ENCODE data around the gene TERT.

TERT gene

GRCh38 chr5:1221721-1222120 lies 73.1 kb downstream of the TERT start:
- DNase-seq (ENCODE audit: low read depth in 2 of 2, low spot score in 1 of 2) = no peak

GRCh38 chr5:1220831-1221230 lies 74.0 kb downstream of the TERT start:
- DNase-seq (ENCODE audit: low read depth in 2 of 2, low spot score in 1 of 2) = no peak

GRCh38 chr5:1220351-1220750 lies 74.5 kb downstream of the TERT start:
- no peak for DNase-seq (ENCODE audit: low read depth in 2 of 2, low spot score in 1 of 2)

DNA sequence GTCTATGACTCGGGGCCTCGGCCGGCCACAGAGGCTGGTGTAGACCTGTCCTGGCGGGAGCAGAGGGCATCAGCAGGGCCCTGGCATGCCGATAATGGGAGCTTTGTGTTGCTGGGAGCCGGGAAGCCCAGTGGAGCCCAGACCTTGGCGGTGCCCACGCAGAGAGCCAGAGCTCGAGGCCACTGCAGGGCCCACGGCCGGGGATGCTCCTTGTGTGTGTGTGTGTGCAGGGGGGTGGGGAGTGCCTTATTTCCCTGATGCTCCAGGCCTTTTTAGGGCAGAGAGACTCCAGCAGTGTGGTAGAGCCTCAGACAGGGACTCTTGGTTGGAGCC lies 75.1 kb downstream of the TERT start:
- no peak for DNase-seq (ENCODE audit: low read depth in 2 of 2, low spot score in 1 of 2)

- DNase-seq (ENCODE audit: low read depth in 2 of 2, low spot score in 1 of 2) = no peak
Observed at GRCh38 chr5:1219098-1219767, 75.6 kb downstream of the TERT start.

GRCh38 chr5:1218351-1219080 lies 76.4 kb downstream of the TERT start:
- DNase-seq (ENCODE audit: low read depth in 2 of 2, low spot score in 1 of 2) = no peak

GRCh38 chr5:1217596-1218206 lies 77.2 kb downstream of the TERT start:
- DNase-seq (ENCODE audit: low read depth in 2 of 2, low spot score in 1 of 2) = no peak

DNA sequence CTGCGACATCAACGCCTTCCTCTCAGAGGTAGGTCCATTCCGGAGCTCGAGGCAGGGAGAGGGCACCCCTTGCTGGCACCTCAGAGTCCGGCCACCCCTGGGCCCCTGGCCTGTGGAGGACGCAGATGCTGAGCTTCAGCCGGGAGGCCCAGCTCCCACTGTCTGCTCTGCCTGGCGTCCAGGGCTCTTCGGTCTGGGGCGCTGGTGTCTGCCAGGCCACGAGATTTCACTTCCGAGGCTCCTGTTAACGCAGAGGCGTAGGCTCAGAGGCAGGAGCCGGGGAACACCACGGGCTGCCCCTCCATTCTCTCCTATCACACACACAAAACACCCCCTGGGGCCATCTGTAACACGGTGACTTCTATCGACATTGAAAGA lies 78.0 kb downstream of the TERT start:
- DNase-seq (ENCODE audit: low read depth in 2 of 2, low spot score in 1 of 2) = no peak

- DNase-seq (ENCODE audit: low read depth in 2 of 2, low spot score in 1 of 2) = no peak
Observed at GRCh38 chr5:1216211-1216917, 78.5 kb downstream of the TERT start.

DNA sequence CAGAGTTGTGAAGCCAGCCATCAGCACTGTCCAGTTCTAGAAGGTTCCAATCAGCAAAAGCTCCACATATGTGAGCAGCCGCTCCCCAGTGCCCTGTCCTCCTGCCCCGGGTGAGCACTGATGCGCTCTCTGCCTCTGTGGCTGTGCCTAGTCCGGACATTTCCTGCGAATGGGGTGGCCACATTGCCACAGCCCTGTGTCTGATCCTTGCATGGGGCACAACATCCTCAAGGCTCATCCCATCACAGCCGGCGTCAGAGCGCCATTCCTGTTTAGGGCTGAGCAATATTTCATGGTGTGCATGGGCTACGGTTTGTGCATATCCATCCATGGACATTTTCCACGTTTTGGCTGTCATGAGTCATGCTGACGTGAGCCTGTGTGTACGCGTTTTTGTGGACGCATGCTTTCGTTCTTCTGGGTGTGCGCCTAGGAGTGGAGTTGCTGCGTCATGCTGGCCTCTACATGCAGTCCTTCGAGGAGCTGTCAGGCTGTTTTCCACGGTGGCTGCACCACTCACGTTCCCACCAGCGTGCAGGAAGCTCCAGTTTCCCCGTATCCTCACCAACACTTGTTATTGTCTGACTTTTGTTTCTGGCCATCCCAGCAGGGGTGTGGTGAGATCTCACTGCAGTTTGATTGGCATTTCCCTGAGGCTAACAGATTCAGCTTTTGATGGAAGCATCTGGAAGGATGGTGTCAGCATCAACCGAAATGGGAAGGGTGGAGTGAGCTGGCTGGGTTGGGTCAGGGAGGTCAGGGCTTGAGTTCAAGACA lies 79.4 kb downstream of the TERT start:
- no peak for DNase-seq (ENCODE audit: low read depth in 2 of 2, low spot score in 1 of 2)

GRCh38 chr5:1214936-1215220 lies 80.0 kb downstream of the TERT start:
- DNase-seq (ENCODE audit: low read depth in 2 of 2, low spot score in 1 of 2) = no peak

DNA sequence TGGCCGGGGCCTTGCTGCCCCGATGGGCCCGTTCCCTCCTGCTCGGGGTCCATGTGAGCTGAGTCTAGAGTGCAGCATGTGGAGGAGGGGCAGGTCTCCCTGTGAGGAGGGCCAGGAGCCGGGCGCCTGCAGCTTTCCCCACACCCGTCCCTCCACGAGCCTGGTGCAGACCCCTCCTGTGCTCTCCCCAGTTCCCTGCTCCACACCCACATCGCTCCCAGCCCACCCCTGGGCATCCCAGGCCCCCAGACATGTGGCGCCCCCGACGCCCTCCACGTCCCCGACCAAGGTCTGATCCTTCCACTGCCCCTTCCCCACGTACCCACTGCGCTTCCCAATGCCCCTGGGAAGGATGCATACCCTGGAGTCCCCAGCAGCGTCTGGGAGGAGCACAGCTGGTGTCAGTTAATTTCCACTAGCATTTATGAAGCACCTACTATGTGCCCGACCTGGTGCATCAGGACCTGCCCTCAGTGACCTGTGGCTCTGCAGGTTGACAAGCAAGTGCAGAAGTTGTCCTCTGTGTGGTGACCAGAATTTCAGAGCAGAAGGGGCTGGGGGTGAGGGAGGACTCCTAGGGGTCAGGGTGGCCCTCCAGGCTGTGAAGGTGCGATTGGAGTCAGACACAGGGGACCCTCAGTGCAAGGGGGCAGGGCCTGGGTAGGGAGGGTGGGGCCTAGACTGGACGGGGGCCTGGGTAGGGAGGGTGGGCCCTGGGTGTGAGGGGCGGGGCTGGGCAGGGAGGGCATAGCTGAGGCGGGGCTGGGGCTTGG lies 80.5 kb downstream of the TERT start:
- no peak for DNase-seq (ENCODE audit: low read depth in 2 of 2, low spot score in 1 of 2)

DNA sequence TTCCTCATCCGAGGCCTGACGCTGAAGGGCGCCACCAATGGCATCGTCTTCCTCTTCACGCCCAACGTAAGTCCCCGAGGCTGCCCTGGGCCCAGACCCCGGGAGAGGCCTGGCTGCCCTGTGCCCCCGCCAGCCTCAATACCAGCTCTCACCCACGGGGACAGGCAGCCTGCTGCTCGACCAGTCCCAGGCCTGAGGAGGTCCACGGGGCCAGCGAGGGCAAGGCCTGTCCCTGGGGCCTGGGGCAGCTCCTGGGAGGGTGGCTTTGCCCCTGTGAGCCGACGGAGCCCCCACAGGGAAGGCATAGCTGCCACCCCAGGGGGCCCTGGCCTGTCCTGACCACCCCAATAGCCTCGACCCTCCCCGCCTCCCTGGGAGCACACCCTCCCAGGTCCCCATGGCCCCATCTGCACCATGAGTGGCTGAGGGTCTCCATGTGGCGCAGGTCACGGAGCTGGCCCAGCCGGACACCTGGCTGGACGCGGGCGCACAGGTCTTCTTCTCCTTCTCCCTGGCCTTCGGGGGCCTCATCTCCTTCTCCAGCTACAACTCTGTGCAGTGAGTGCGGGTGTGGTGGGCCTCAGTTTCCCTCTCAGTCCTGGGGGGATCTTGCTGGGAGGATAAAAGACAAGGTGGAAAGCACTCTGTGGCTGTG lies 81.2 kb downstream of the TERT start:
- DNase-seq (ENCODE audit: low read depth in 2 of 2, low spot score in 1 of 2) = no peak

- no peak for DNase-seq (ENCODE audit: low read depth in 2 of 2, low spot score in 1 of 2)
Observed at GRCh38 chr5:1212881-1213280, 82.0 kb downstream of the TERT start.

- no peak for DNase-seq (ENCODE audit: low read depth in 2 of 2, low spot score in 1 of 2)
Observed at GRCh38 chr5:1212271-1212670, 82.6 kb downstream of the TERT start.

DNA sequence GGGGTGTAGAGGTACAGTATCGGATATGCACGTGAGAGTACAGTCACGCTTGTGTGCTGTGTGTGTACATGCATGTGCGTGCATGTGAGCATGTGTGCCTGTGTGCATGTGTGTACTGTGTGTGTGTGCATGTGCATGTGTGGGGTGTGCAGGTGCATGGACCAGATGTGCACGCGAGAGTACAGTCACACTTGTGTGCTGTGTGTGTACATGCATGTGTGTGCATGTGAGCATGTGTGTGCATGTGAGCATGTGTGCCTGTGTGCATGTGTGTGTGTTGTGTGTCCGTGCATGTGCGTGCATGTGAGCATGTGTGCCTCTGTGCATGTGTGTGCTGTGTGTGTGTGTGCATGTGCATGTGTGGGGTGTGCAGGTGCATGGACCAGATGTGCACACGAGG lies 83.2 kb downstream of the TERT start:
- no peak for DNase-seq (ENCODE audit: low read depth in 2 of 2, low spot score in 1 of 2)

DNA sequence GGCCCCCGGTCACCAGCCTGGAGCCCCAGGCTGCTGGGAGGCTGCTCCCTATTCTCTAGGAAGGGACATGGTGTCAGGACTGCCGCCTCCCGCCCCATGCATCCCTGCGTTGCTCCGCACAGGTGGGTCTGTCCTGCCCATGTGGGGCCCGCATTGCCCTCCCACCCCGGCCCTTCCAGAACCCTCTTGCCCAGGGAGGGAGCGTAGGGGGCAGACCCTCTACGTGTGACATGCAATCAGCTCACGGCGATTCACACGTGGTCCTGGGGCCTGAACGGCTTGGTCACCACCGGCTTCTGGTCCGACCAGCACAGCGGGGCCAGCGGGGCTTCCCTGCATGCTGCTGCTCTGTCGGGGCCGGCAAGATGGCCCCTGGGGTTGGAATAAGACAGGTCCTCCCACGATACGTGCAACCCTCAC lies 84.0 kb downstream of the TERT start:
- DNase-seq (ENCODE audit: low read depth in 2 of 2, low spot score in 1 of 2) = no peak

GRCh38 chr5:1209896-1210776 lies 84.7 kb downstream of the TERT start:
- no peak for DNase-seq (ENCODE audit: low read depth in 2 of 2, low spot score in 1 of 2)

GRCh38 chr5:1209489-1209852 lies 85.4 kb downstream of the TERT start:
- no peak for DNase-seq (ENCODE audit: low read depth in 2 of 2, low spot score in 1 of 2)
